Upper lobe of left lung (tissue), 6 donors: Measurements from ENCODE around the gene RILP. TPM values are rescaled to one million over a fixed set of nuclear protein-coding genes. Genes with fewer than 3 reads are reported as not detected.

ENCODE experiments used
- ATAC-seq, 2 donors: fragments of 200-7000 bp; cut with Tn5 transposase; one replicate each; pipeline ENCODE4 v1.9.1; 2022; ENCODE audit warnings: mild to moderate bottlenecking in 2 of 2, moderate library complexity in 2 of 2; ENCODE audit not compliant: low FRiP score in 2 of 2
- DNase-seq, 2 donors: peaks; one replicate each; pipeline ENCODE4 v3.0.0-alpha.2; 2019 to 2020
- H3K27ac ChIP-seq, 4 donors: fragments of 200-600 bp; sonication (generic); one replicate each; pipeline ENCODE4 v1.5.1; 2016 to 2019
- H3K27me3 ChIP-seq, 4 donors: fragments of 200-600 bp; sonication (generic); one replicate each; pipeline ENCODE4 v1.5.1; 2017 to 2019
- H3K36me3 ChIP-seq, 4 donors: fragments of 200-600 bp; sonication (generic); one replicate each; pipeline ENCODE4 v1.5.1; 2016 to 2019
- H3K4me1 ChIP-seq, 4 donors: fragments of 200-600 bp; sonication (generic); one replicate each; pipeline ENCODE4 v1.5.1; 2018 to 2019
- H3K4me3 ChIP-seq, 4 donors: fragments of 200-600 bp; sonication (generic); one replicate each; pipeline ENCODE4 v1.5.1; 2017 to 2019; ENCODE audit warnings: mild to moderate bottlenecking in 2 of 4, moderate library complexity in 1 of 4
- H3K9me3 ChIP-seq, 4 donors: fragments of 200-600 bp; sonication (generic); one replicate each; pipeline ENCODE4 v1.5.1; 2018 to 2019
- CTCF ChIP-seq, 6 experiments: fragments of 450-650 bp in 4 of 6; fragments of 200-600 bp in 2 of 6; sonication (generic) in 2 of 6; IDR thresholded peaks; one replicate each; pipeline ENCODE4 v1.5.1; 2016 to 2019; ENCODE audit warnings: antibody characterized with exemption in 6 of 6
- EP300 ChIP-seq, 4 donors: sonication (generic); formaldehyde crosslinking; IDR thresholded peaks; one replicate each; pipeline ENCODE4 v1.5.1; 2017; ENCODE audit warnings: antibody characterized with exemption in 4 of 4, control low read depth in 2 of 4
- POLR2A ChIP-seq, 4 donors: fragments of 450-650 bp; IDR thresholded peaks; one replicate each; pipeline ENCODE4 v1.5.1; 2016 to 2017; ENCODE audit warnings: antibody characterized with exemption in 4 of 4, mild to moderate bottlenecking in 2 of 4
- POLR2AphosphoS5 ChIP-seq, 2 donors: sonication (generic); formaldehyde crosslinking; IDR thresholded peaks; one replicate each; pipeline ENCODE4 v1.5.1; 2017; ENCODE audit warnings: antibody characterized with exemption in 2 of 2
- WGBS, 2 donors: methylation state at CpG; one replicate each; pipeline ENCODE4 v1.1.5; 2017 to 2018; 5-methylcytosine and 5-hydroxymethylcytosine counted together
- total RNA-seq, 6 donors: library from RNA; depleted of rRNA in 4 of 6; stranded (reverse); fragments of >200 nt in 4 of 6; gene quantifications; one replicate each; pipeline versions ENCODE4 v1.1.0 to v1.2.1, GENCODE V29; 2016 to 2021
- donor health status: DM: no; HTN: no; CAD: no; lungs with moderate emphysema.
- donor health status: DM: no; HTN: yes; CAD: no; lungs with severe emphysema.

Gene RILP
- total RNA-seq, 6 donors from 2014 or later, result 43.7 to 192 (median 85.4) TPM

DNA sequence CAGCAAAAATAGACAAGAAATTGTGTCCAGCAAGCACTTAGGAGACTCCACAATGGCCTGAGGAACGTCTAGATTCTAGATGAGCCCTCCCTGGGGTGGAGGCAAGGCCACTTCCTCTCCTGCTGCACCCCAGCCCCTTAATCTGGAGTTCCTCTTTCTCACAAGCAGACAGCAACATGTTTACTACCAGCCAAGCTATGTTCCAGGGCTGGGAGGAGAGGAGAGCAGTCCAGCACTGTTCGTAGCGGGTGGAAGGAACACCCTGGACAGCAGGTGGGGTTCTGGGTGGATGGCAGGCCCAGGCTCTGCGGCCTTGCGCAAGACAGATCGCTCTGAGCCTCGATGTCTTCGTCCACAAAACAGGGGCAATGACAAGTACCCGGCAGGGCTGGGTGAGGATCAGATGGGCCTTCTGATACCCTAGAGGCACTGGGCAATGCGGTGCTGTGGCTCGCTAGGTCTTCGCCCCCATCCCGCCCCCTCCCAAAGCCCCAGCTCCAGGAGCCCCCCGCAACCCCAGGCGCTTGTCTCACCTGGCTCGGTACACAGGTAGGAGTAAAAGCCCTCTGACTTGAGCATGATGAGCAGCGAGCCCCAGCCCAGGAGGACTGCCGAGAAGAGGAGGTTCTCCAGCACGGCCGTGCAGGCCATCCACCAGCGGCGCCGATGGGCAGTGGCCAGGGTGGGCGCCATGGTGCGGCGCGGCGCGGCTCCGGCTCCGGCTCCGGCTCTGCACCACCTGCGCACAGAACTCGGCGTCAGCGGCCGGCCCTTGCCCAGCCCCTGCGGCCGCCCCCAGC is 22.3 kb downstream of the RILP start:
- peak in 1 of 2 donors; percentile 72 for DNase-seq
- Histone ChIP-seq H3K36me3 (peaks cover 0 to 5% (median 0%) of the 10 kb centered on the region in 4 donors), H3K27ac (peak overlapping the region; percentile 89 to 96 (median 93)), H3K4me1 (peaks cover 29 to 52% (median 49%) of the 10 kb centered on the region in 4 donors), H3K4me3 (peak overlapping the region; percentile 74 to 92 (median 85)), H3K27me3 (no peaks in the 10 kb centered on the region), H3K9me3 (no peaks in the 10 kb centered on the region)
- peak; percentile 31 to 40 for ATAC-seq
- TF ChIP-seq POLR2AphosphoS5 (IDR thresholded peaks at IDR 0.05), result peak; percentile 63 to 76
- TF ChIP-seq POLR2A (IDR thresholded peaks at IDR 0.05), result peak in 1 of 4 donors; percentile 85
- no peak for TF ChIP-seq CTCF (IDR thresholded peaks at IDR 0.05)
- WGBS, 2 donors, result 16 to 24% methylated on average over 7 to 18 of the region's 39 CpGs

DNA sequence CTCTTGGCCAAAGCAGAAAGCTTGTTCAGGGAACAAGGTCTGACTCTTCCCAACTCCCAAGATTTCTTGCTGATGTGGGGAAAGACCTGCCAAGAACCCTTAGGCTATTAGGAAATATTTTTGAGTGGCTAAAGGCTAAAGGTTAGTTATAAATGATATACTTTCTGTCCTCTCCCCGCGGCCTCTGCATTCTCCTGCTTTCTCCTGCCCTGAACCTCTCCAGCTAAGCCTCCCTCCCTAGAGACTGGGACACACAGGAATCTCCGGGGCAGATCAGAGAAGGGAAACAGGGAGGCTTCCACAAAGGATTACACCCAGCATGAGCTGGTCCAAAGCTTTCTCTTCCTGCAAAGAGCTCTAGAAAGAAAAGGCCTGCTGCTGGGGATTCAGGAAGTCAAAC is 23.3 kb downstream of the RILP start:
- Histone ChIP-seq H3K4me1 (peaks cover 29 to 52% (median 47%) of the 10 kb centered on the region in 4 donors), H3K4me3 (peak overlapping the region in 2 of 4 donors; percentile 92), H3K36me3 (peaks cover under 1 to 9% (median 3%) of the 10 kb centered on the region in 4 donors), H3K27ac (peak overlapping the region; percentile 89 to 96 (median 93)), H3K27me3 (no peaks in the 10 kb centered on the region), H3K9me3 (no peaks in the 10 kb centered on the region)
- ATAC-seq (no peak), DNase-seq (no peak)
- TF ChIP-seq POLR2AphosphoS5 (IDR thresholded peaks at IDR 0.05) (peak in 1 of 2 donors; percentile 6), CTCF (IDR thresholded peaks at IDR 0.05) (no peak), EP300 (IDR thresholded peaks at IDR 0.05) (no peak), POLR2A (IDR thresholded peaks at IDR 0.05) (no peak)
- 38 to 52% methylated on average over 3 of the region's 3 CpGs for WGBS, 2 donors

GRCh38 chr17:1625581-1625980 is 24.1 kb downstream of the RILP start:
- ATAC-seq (no peak), DNase-seq (peak in 1 of 2 donors; percentile 64)
- Histone ChIP-seq H3K27me3 (no peaks in the 10 kb centered on the region), H3K4me3 (no peak overlapping the region), H3K4me1 (peaks cover 29 to 52% (median 43%) of the 10 kb centered on the region in 4 donors), H3K9me3 (no peaks in the 10 kb centered on the region), H3K36me3 (peaks cover 2 to 15% (median 8%) of the 10 kb centered on the region in 4 donors), H3K27ac (peak overlapping the region; percentile 89 to 96 (median 93))
- 71 to 81% methylated on average over 6 of the region's 6 CpGs for WGBS, 2 donors
- TF ChIP-seq POLR2AphosphoS5 (IDR thresholded peaks at IDR 0.05), result no peak
- no peak for TF ChIP-seq POLR2A (IDR thresholded peaks at IDR 0.05)
- no peak for TF ChIP-seq EP300 (IDR thresholded peaks at IDR 0.05)
- no peak for TF ChIP-seq CTCF (IDR thresholded peaks at IDR 0.05)

DNA sequence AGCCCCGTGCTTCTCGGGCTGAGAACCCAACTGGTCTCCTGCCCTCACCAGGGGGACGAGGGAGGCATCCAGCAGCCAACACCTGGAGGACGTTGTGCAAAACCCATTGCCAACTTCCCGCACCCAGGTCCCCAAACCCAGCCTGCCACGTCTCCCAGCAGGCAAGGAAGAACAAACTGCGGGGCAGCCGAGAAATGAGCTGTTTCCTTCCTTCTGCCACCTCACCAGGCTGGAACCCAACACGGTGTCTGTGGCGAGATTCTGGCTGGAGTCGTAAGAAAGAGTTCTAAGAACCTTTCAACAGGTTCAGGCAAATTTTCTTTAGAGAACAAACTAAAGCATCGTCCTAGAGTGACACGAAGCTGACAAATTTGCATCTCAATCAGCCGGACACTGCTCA is 24.6 kb downstream of the RILP start:
- Histone ChIP-seq H3K36me3 (peaks cover 2 to 15% (median 8%) of the 10 kb centered on the region in 4 donors), H3K27ac (peak overlapping the region in 1 of 4 donors; percentile 96), H3K4me1 (peaks cover 28 to 46% (median 41%) of the 10 kb centered on the region in 4 donors), H3K27me3 (no peaks in the 10 kb centered on the region), H3K9me3 (no peaks in the 10 kb centered on the region), H3K4me3 (no peak overlapping the region)
- DNase-seq (no peak), ATAC-seq (no peak)
- TF ChIP-seq CTCF (IDR thresholded peaks at IDR 0.05) (no peak), EP300 (IDR thresholded peaks at IDR 0.05) (no peak), POLR2A (IDR thresholded peaks at IDR 0.05) (no peak), POLR2AphosphoS5 (IDR thresholded peaks at IDR 0.05) (no peak)
- 61 to 86% methylated on average over 14 of the region's 14 CpGs for WGBS, 2 donors
